ENCODE results near the gene CPEB2.

DNA sequence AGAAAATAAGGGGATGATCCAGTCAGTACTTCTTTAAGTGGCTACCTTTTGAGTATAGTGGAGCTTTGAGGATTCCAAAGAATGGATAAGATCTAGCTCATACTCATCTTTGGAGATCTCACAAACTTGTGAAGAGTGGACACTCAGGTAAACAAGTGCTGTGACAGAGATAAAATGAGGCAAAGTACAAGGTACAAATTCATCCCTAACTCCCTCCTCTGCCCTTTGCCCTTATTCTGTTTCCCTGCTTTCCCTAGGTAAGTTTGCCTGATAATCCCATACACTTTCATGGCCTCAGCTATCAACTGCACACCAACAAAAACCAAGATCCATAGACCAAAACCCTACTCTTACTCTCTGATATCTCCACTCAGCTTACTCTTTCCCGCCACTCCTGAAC is 16.4 kb upstream of the CPEB2 start:
- TF ChIP-seq, protein P1, sequence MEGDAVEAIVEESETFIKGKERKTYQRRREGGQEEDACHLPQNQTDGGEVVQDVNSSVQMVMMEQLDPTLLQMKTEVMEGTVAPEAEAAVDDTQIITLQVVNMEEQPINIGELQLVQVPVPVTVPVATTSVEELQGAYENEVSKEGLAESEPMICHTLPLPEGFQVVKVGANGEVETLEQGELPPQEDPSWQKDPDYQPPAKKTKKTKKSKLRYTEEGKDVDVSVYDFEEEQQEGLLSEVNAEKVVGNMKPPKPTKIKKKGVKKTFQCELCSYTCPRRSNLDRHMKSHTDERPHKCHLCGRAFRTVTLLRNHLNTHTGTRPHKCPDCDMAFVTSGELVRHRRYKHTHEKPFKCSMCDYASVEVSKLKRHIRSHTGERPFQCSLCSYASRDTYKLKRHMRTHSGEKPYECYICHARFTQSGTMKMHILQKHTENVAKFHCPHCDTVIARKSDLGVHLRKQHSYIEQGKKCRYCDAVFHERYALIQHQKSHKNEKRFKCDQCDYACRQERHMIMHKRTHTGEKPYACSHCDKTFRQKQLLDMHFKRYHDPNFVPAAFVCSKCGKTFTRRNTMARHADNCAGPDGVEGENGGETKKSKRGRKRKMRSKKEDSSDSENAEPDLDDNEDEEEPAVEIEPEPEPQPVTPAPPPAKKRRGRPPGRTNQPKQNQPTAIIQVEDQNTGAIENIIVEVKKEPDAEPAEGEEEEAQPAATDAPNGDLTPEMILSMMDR (IDR thresholded peaks at IDR 0.05) = no peak
- TF ChIP-seq POLR2A (IDR thresholded peaks at IDR 0.05) = no peak
